Nephron (organoid): Measurements from ENCODE around the gene OPN3.

Experiments
- H3K27ac Mint-ChIP-seq, 3 experiments: 2 replicates each; pipeline ENCODE4 v1.8.0; 2020; ENCODE audit warnings: mixed read lengths in 3 of 3, mild to moderate bottlenecking in 2 of 3, moderate library complexity in 1 of 3
- H3K27me3 Mint-ChIP-seq: 2 replicates; pipeline ENCODE4 v1.8.0; 2021; ENCODE audit warnings: low read depth, mild to moderate bottlenecking, moderate library complexity, mixed read lengths
- H3K36me3 Mint-ChIP-seq: 2 replicates; pipeline ENCODE4 v1.8.0; 2020; ENCODE audit warnings: low read depth, mixed read lengths
- H3K4me1 Mint-ChIP-seq: 2 replicates; pipeline ENCODE4 v1.8.0; 2020; ENCODE audit warnings: mixed read lengths
- H3K4me3 Mint-ChIP-seq, 3 experiments: 2 replicates each; pipeline ENCODE4 v1.8.0; 2020; ENCODE audit warnings: mild to moderate bottlenecking in 3 of 3, mixed read lengths in 3 of 3, moderate library complexity in 2 of 3
- H3K9me3 Mint-ChIP-seq: 2 replicates; pipeline ENCODE4 v1.8.0; 2020; ENCODE audit warnings: mixed read lengths
- TF ChIP-seq, protein P1 (sequence below), 3 experiments: fragments of 200-600 bp; sonication (generic); IDR thresholded peaks; one replicate each; pipeline ENCODE4 v1.5.0; 2021; ENCODE audit warnings: antibody characterized with exemption in 3 of 3; ENCODE audit not compliant: unreplicated experiment in 3 of 3

Gene OPN3

DNA sequence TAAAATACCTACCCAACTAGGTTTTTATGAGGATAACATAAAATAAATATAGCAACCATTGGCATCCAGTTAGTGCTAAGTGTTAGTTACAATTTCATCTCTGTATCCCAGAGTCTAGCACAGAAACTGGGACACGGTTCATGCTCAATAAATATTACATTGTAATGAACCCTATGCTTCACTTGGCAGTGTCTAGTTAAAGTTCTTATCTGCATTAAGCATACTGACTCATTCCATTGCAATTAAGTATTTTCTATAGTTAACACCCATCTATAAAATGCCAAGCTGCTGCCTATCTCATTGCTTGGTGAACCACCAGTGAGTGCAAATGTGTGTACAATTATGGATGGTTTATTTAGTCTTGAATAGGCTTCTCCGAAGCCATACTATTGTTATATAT is 15.2 kb downstream of the OPN3 start:
- TF ChIP-seq, protein P1, sequence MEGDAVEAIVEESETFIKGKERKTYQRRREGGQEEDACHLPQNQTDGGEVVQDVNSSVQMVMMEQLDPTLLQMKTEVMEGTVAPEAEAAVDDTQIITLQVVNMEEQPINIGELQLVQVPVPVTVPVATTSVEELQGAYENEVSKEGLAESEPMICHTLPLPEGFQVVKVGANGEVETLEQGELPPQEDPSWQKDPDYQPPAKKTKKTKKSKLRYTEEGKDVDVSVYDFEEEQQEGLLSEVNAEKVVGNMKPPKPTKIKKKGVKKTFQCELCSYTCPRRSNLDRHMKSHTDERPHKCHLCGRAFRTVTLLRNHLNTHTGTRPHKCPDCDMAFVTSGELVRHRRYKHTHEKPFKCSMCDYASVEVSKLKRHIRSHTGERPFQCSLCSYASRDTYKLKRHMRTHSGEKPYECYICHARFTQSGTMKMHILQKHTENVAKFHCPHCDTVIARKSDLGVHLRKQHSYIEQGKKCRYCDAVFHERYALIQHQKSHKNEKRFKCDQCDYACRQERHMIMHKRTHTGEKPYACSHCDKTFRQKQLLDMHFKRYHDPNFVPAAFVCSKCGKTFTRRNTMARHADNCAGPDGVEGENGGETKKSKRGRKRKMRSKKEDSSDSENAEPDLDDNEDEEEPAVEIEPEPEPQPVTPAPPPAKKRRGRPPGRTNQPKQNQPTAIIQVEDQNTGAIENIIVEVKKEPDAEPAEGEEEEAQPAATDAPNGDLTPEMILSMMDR (IDR thresholded peaks at IDR 0.05; ENCODE audit: unreplicated experiment in 3 of 3), result no peak
- Mint-ChIP-seq H3K27me3 (no peaks in the 10 kb centered on the region), H3K9me3 (no peaks in the 10 kb centered on the region)

DNA sequence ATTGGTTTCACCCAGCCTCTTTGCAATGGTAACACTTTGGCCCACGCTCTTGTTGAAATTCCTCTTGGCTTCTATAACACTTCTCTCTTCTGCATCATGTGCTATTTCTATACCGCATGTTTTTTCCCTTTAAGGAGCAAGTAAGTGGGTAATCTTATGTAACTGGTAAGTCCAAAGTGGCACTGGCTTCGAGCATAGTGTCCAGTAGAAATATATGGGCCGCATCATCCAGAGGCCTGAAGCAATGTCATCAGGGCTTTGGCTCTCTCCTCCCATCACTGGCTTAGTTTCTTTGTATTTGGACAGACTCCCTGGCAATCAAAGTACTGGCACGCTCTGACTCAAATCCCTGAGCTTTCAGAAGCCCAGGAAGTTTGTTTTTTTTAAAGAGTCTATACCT is 17.5 kb downstream of the OPN3 start:
- TF ChIP-seq, protein P1 (IDR thresholded peaks at IDR 0.05; ENCODE audit: unreplicated experiment in 3 of 3), result no peak
- Mint-ChIP-seq H3K36me3 (peaks cover 6% of the 10 kb centered on the region), H3K27ac (no peak overlapping the region), H3K4me1 (no peaks in the 10 kb centered on the region), H3K9me3 (no peaks in the 10 kb centered on the region), H3K4me3 (no peak overlapping the region), H3K27me3 (no peaks in the 10 kb centered on the region)

More for the DNA sequence above, 15.2 kb downstream of the OPN3 start:
- no peak overlapping the region for H3K27ac Mint-ChIP-seq
- no peaks in the 10 kb centered on the region for H3K4me1 Mint-ChIP-seq
- no peak overlapping the region for H3K4me3 Mint-ChIP-seq
- H3K36me3 Mint-ChIP-seq, result peaks cover 9% of the 10 kb centered on the region

DNA sequence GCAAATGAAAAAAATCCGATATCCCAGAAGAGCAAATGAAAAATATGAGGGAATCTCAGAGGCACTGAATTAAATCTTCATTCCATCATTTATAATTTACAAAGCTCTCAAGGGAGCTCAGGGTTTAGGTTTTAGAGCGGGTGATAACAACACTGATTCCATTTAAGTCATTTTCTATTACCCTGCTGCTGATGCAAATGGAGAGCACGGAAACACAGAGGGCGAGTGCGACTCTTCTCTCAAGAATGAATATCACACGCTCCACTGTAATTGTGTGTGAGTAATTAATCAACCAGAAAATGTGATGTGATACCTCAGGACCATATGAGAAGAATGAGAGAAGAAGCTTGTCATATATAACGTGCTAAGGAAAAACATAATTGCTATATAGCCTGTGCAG is 22.7 kb downstream of the OPN3 start:
- H3K27ac Mint-ChIP-seq, result no peak overlapping the region
- peaks cover 6% of the 10 kb centered on the region for H3K36me3 Mint-ChIP-seq
- TF ChIP-seq, protein P1 (IDR thresholded peaks at IDR 0.05; ENCODE audit: unreplicated experiment in 3 of 3), result no peak
- H3K4me3 Mint-ChIP-seq, result no peak overlapping the region
- no peaks in the 10 kb centered on the region for H3K9me3 Mint-ChIP-seq
- no peaks in the 10 kb centered on the region for H3K4me1 Mint-ChIP-seq
- H3K27me3 Mint-ChIP-seq, result peaks cover 4% of the 10 kb centered on the region

DNA sequence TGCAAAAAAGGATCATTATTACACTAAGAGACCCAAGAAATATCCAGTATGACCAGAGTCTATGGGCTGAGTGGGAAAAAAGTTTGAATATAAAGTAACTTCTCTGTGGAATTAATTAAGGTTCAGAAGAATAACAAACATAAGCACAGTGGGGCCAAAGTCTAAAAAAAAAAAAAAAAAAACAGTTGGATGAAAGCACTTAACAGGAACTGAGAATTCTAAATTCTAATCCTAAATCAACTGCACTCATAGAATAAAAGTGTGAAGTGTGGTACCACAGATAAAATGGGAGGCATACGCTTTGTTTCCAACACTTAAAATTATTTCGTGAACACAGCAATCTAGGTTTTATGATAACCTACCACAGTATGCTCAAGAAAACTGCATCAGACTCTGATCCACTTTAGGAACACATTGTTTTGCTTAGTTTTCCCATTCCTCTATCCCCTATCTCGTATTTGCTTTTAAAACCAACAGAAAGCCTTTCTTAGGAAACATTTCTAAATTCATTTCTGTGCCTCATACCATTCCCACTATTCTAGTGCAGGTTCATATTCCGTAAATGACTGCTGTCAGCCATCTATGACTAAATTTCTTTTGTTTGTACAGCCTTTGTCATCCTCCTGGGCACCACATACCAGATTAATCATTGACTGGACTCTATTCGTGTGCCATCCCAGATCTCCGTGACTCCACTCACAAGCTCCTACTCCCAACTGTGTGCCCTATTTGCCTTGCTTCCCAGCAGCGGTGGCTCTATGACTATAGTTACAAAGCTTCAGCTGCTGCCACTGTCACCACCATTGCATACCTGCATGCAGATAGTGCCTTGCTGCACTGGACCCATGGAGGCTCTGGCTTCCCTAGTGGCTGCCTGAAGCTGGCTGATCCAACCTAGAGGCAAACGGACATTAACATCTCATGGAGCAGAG is 24.9 kb downstream of the OPN3 start:
- Mint-ChIP-seq H3K27me3 (peaks cover 4% of the 10 kb centered on the region), H3K9me3 (no peaks in the 10 kb centered on the region), H3K4me3 (no peak overlapping the region), H3K27ac (peak overlapping the region; percentile 47 to 64 (median 56)), H3K4me1 (no peaks in the 10 kb centered on the region), H3K36me3 (no peaks in the 10 kb centered on the region)
- TF ChIP-seq, protein P1 (IDR thresholded peaks at IDR 0.05; ENCODE audit: unreplicated experiment in 3 of 3), result no peak

DNA sequence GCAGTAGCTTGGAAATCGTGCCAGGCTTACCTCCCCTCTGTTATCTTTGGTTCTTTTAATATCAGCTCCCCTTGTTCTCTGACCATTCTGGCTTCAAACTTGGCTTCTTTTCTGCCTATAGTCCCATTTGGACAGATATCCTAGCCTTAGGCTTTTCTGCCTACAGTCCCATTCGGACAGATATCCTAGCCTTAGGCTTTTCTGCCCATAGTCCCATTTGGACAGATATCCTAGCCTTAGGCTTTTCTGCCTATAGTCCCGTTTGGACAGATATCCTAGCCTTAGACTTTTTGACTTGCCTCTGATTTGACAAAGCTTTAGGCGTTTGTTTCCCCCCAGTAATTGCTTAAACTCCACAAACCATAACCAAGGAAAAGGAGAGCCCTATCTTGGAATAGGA is 25.6 kb downstream of the OPN3 start:
- Mint-ChIP-seq H3K27ac (peak overlapping the region; percentile 47 to 64 (median 56)), H3K9me3 (no peaks in the 10 kb centered on the region), H3K27me3 (peaks cover 4% of the 10 kb centered on the region), H3K4me1 (no peaks in the 10 kb centered on the region), H3K36me3 (no peaks in the 10 kb centered on the region), H3K4me3 (no peak overlapping the region)
- TF ChIP-seq, protein P1 (IDR thresholded peaks at IDR 0.05; ENCODE audit: unreplicated experiment in 3 of 3), result no peak

DNA sequence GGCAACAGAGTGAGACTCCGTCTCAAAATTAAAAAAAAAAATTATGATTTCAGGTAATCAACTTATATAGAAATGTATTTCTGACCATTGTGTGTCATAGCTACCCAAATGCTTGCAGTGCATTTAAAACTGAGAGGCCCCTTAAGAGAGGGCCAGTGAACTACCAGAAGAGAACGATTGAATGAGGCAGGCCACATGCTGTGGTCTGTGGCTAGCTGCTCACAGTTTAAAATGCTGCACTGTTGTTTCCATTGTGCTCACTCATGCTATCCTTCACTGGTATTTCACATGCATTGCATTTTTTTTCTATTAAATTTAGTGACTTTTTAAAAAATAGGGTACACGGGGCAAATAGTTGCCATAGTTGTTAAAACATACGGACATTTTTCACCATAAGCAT is 26.0 kb downstream of the OPN3 start:
- H3K27ac Mint-ChIP-seq, result peak overlapping the region in 1 of 3 experiments; percentile 64
- TF ChIP-seq, protein P1 (IDR thresholded peaks at IDR 0.05; ENCODE audit: unreplicated experiment in 3 of 3), result no peak
- H3K27me3 Mint-ChIP-seq, result peaks cover 4% of the 10 kb centered on the region
- H3K36me3 Mint-ChIP-seq, result no peaks in the 10 kb centered on the region
- no peaks in the 10 kb centered on the region for H3K4me1 Mint-ChIP-seq
- no peaks in the 10 kb centered on the region for H3K9me3 Mint-ChIP-seq
- no peak overlapping the region for H3K4me3 Mint-ChIP-seq
